Measurements from ENCODE around the gene DENND5B.

DENND5B gene

DNA sequence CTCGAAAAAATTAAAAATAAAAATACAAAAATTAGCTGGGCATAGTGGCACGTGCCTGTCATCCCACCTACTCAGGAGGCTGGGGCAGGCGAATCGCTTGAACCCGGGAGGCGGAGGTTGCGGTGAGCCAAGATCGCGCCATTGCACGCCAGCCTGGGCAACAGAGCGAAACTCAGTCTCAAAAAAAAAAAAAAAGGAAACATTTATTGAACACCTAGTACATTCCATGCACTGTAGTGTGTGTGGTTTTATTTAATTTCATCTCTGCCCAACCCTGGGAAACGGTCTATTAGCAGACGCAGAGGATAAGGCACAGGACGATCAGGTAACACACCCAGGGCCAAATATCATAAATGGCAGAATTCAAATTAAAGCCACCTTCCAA lies 229.2 kb downstream of the DENND5B start:
- TF ChIP-seq CTCF (IDR thresholded peaks at IDR 0.05), result no peak

DNA sequence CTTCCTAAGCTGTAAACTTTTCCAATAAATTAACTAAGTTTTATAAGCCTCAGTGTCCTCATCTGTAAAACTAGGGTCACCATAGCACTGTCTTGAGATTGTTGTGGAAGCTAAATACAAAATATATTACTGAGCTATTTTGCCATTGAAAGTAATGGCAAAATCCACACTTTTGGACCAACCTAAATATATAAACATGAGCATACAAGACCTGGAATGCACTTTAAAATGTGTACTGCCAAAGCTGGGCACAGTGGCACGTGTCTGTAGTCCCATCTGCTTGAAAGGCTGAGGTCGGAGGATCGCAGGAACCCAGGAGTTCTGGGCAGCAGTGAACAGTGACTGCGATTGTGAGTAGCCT lies 235.2 kb downstream of the DENND5B start:
- TF ChIP-seq CTCF (IDR thresholded peaks at IDR 0.05), result no peak

DNA sequence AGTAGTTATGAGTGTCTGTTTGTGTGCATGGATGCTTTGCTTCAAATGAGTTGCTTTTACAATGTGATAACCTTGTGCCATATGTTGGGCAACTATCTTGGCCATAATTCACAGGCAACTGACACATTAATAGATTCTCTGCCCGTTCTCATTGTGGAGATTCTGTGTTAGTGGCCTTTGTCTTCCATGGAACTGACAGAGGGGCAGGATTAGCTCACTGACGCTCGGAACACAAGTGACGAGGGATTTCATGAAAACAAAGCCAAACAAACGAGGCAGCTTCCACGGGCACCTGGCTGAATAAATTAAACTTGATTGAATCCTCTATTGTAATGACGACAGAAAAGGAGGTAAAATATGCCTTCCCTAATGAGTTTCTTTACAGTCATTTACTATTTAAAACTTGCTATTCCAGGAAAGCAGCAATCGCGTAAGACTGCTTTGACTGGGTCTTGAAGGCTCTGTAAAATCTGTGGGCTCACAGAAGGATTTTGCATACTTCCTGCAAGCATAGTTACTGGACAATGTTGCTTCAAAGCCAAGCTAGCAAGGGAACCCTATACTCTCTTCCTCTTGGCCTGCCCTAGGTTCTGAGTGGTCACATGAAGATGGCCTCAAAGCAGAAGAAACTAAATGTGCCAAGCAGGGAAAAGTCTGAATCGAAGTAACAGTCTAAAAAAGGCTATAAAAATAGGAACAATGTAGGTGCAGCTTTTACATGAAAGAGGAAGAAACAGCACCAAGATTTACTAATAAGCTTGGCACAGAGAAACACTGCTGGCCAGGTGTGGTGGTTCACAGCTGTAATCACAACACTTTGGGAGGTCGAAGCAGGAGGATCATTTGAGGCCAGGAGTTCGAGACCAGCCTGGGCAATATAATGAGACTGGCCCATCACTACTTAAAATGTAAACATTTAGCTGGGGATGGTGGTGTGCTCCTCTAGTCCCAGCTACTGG lies 236.9 kb downstream of the DENND5B start:
- TF ChIP-seq CTCF (IDR thresholded peaks at IDR 0.05), result no peak

DNA sequence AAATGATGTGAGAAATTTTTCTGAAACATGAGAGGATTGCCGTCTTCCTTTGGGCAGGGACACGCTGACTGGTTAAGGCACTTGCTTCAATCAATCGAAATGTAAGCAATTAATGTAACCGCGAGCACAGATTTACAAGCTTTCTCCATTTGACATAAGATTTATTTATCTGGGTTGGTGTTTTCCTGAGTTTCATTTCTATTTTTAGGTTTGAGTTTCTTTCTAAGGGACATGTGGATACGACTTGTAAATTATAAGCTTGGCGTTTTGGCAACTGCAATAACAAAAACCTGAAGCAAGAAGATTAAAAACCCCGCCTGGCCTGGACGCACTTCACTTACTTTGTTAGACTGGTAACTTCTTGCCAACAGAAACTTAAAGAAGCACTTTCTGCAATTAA lies 244.7 kb downstream of the DENND5B start:
- TF ChIP-seq CTCF (IDR thresholded peaks at IDR 0.05), result no peak

DNA sequence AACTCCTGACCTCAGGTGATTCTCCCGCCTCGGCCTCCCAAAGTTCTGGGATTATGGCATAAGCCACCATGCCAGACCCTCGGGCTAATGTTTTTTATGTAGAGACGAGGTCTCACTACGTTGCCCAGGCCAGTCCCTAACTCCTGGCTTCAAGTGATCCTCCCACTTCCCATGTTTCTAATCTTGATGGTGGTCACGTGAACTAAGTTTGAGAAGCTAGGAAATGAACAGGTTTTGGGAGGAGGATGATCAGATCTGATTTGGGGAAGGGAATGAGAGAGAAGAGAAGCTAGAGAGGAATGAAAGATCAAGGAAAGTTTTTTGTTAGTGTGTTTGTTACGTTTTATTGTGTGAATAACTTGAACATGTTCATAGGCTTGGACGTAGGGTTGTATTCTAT lies 247.8 kb downstream of the DENND5B start:
- TF ChIP-seq CTCF (IDR thresholded peaks at IDR 0.05), result no peak

- no peak for TF ChIP-seq CTCF (IDR thresholded peaks at IDR 0.05)
Measured at GRCh38 chr12:31342286-31342685, 248.7 kb downstream of the DENND5B start.

DNA sequence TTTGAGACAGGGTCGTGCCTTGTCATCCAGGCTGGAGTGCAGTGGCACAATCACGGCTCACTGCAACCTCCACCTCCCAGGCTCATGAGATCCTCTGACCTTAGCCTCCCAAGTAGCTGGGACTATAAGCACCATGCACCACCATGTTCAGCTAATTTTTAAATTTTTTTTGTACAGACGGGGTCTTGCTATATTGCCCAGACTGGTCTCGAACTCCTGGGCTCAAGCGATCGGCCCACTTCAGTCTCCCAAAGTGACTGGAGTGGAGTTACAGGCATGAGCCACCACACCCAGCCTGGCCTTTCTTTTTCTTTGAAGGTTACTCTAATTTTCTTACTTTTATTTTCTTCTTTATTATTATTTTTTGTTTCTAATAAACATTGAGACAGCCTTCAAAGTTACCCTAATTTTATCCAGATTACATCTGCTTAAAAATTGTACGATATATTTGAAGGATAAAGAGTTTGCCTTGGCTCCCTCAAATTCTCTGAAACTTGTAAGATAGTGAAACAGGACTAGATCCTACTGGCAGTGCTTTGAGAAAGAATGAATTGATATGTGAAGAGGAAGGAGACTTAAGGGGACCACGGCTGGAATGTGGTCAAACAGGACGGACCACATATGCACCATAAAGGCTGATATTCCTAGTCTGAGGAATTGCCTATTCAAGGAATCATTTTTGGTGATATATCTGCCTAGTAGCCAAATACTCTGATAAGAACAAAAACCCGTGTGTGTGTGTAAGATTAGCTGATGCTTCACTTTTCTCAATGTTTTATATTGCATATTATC lies 250.9 kb downstream of the DENND5B start:
- no peak for TF ChIP-seq CTCF (IDR thresholded peaks at IDR 0.05)

All from LNCAP (cell line).